LNCaP clone FGC (cell line): ENCODE measurements around the gene NUSAP1.
"Not testable (repeated sequence)": the region's sequence is repeated elsewhere in the genome, so short reads cannot be mapped to it uniquely, and the experiment has no call there.

Experiments
- DNase-seq: peaks from one replicate; pipeline ENCODE4 v3.0.0-alpha.2; 2011; ENCODE audit warnings: low read depth
- H3K4me3 ChIP-seq: 2 replicates; pipeline ENCODE4 v1.5.1; 2011; ENCODE audit warnings: mild to moderate bottlenecking, low read depth, low read length, control low read depth
- TF ChIP-seq, protein P1 (sequence below): IDR thresholded peaks from 2 replicates; pipeline ENCODE4 v1.5.1; 2012; ENCODE audit warnings: mild to moderate bottlenecking; ENCODE audit not compliant: control insufficient read depth, insufficient read depth; ENCODE audit errors: extremely low read depth

The NUSAP1 gene, protein sequence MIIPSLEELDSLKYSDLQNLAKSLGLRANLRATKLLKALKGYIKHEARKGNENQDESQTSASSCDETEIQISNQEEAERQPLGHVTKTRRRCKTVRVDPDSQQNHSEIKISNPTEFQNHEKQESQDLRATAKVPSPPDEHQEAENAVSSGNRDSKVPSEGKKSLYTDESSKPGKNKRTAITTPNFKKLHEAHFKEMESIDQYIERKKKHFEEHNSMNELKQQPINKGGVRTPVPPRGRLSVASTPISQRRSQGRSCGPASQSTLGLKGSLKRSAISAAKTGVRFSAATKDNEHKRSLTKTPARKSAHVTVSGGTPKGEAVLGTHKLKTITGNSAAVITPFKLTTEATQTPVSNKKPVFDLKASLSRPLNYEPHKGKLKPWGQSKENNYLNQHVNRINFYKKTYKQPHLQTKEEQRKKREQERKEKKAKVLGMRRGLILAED

GRCh38 chr15:41332194-41333025, at the start of gene NUSAP1, which contains the start of gene OIP5:
Gene NUSAP1 (plus strand): TSS chr15:41332881. CDS start chr15:41332958, 77 bp downstream.
Gene OIP5 (minus strand): TSS chr15:41332591. CDS start chr15:41332561, 30 bp downstream.
- DNase-seq: peak; percentile 100
- H3K4me3 ChIP-seq: peak within 1 kb of the TSS; percentile 96
- TF ChIP-seq, protein P1, sequence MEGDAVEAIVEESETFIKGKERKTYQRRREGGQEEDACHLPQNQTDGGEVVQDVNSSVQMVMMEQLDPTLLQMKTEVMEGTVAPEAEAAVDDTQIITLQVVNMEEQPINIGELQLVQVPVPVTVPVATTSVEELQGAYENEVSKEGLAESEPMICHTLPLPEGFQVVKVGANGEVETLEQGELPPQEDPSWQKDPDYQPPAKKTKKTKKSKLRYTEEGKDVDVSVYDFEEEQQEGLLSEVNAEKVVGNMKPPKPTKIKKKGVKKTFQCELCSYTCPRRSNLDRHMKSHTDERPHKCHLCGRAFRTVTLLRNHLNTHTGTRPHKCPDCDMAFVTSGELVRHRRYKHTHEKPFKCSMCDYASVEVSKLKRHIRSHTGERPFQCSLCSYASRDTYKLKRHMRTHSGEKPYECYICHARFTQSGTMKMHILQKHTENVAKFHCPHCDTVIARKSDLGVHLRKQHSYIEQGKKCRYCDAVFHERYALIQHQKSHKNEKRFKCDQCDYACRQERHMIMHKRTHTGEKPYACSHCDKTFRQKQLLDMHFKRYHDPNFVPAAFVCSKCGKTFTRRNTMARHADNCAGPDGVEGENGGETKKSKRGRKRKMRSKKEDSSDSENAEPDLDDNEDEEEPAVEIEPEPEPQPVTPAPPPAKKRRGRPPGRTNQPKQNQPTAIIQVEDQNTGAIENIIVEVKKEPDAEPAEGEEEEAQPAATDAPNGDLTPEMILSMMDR: no peak

- DNase-seq: not testable (repeated sequence)
- peak overlapping the region; percentile 90; the same call in 1 of the 2 replicates for H3K4me3 ChIP-seq
These were observed 49.6 kb upstream of the NUSAP1 start for GRCh38 chr15:41282980-41283652.

GRCh38 chr15:41283653-41284426, 48.8 kb upstream of the NUSAP1 start:
- H3K4me3 ChIP-seq: peak overlapping the region; percentile 90
- peak; percentile 99 for DNase-seq
- TF ChIP-seq, protein P1: no peak

DNA sequence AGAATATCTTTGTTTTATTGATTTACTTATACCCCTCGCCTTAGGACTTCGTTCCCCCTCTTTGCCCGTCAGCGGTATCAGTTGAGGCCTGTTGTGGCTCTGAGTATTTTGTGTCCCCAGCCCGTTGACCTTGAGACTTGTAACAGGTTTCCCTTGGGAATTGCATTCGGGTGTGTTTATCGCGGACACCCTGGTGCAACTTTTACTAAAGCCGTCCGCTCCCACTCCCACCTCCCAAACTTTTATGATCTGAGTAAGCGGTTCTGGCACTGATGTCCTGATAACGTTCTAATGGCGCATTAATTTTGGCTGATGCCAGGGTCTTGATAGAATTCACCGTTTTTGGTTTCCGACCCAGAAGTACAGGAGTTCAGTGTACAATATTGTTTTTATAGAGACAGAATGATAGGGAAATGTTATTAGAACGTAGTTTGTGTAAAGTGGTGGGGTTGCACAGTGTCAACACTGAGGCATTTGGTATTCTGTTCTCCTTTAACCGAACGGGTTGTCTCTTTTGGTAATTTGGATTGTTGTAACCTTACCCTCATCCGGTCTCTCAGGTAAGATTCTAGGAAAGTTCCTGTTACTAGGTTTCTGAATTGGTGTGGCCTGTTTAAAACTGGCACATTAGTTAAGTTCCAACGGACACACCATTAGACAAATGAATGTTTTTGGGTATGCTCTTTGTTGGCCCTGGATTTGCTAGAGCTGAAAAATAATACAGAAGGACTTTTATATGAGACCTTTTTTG, 48.1 kb upstream of the NUSAP1 start:
- H3K4me3 ChIP-seq: peak overlapping the region; percentile 90
- TF ChIP-seq, protein P1: no peak
- no peak for DNase-seq

GRCh38 chr15:41285285-41285684, 47.4 kb upstream of the NUSAP1 start:
- peak overlapping the region; percentile 90 for H3K4me3 ChIP-seq
- DNase-seq: no peak
- TF ChIP-seq, protein P1: no peak

- no peak for DNase-seq
- TF ChIP-seq, protein P1: no peak
- H3K4me3 ChIP-seq: no peak overlapping the region
These were observed 45.9 kb upstream of the NUSAP1 start for GRCh38 chr15:41286665-41287333.
